Stimulated activated CD4-positive, alpha-beta T cell treated with anti-CD3 and anti-CD28 coated beads, TNF-alpha, amount 100 ng/mL, for 4 hours (primary cell): ENCODE data around the gene AGL.
"Not testable (repeated sequence)": the region's sequence is repeated elsewhere in the genome, so short reads cannot be mapped to it uniquely, and the experiment has no call there.

Experiments
- DNase-seq, 3 experiments: peaks; one replicate each; pipeline ENCODE4 v3.0.0-alpha.2; 2020; ENCODE audit warnings: low read depth in 3 of 3

The AGL gene

DNA sequence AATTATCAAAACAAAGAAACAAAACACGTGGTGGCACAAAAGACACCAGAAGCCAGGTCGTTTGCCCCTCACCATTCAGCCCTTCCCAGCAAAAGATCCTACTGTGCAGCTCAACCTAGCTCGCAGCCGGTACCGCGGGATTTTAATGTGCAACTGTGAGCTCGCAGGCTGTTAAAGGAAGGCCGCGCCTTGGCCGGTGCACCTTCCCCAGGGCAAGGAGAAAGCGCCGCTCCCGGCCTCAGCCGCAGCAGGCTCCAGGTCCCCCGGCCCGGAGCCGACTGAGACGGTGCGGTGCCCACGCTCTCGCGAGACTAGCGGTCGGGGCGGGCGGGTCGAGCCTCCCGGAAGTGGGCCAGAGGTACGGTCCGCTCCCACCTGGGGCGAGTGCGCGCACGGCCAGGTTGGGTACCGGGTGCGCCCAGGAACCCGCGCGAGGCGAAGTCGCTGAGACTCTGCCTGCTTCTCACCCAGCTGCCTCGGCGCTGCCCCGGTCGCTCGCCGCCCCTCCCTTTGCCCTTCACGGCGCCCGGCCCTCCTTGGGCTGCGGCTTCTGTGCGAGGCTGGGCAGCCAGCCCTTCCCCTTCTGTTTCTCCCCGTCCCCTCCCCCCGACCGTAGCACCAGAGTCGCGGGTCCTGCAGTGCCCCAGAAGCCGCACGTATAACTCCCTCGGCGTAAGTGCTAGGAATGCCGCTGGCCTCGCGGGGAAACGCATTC, at the start of gene AGL:
Gene AGL (plus strand): TSS at position 618 of the 715 bp plus-strand sequence. CDS start 682 bp downstream, outside the sequence.
- peak; percentile 74 to 82 (median 80) for DNase-seq

DNA sequence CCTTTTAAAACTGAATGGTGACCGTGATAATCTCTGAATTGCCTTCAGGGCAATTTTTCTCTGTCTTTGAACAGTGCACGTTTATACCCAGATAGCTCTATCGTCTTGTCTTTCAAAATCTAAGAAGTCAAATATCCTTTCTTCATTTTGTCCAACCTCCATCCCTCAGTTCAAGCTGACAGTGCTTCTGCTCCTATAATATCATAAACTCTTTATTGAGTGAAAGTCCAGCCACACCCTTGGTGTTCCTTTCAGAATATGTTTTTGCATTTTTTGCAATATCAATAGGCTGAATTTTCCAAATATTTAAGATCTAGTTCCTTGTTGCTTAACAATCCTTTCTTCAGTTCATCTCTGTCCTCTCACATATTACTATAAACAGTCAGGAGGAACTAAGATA, 48.6 kb upstream of the AGL start:
- DNase-seq: no peak

GRCh38 chr1:99806882-99807281, 43.3 kb upstream of the AGL start:
- DNase-seq: no peak

DNA sequence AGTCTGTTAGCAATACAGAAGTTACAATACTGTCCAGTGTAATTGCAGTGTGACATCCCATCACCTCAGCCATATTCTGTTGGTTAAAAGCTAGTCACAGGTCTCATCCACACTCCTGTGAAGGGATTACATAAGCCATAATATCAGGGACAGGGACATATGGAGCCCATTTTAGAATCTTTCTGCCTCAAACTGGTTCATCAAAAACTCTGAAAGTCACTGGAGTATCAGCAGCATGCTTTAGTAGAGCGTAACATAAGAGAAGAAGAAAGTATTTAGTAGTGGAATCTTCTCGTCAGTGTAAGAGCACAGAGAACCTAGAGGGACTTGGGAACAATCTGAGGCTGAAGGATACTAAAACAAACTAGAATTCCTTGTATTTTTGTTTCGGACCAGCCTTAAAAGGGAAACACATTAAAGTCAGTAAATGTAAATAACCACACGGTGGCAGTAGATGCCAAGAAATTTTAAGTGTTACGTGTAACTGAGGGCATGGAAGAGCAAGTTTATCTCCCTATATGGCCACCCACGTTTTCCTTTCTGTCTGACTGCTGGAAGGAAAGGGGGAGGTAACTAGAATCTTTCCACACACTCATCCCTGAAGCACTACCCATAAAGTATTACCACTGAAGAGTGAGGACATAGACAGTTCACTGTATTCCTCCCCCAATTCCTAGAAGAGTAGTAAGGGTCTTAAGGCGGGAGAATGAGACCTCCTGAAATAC, 41.6 kb upstream of the AGL start:
- no peak for DNase-seq

GRCh38 chr1:99811075-99811474, 39.1 kb upstream of the AGL start:
- DNase-seq: no peak

DNA sequence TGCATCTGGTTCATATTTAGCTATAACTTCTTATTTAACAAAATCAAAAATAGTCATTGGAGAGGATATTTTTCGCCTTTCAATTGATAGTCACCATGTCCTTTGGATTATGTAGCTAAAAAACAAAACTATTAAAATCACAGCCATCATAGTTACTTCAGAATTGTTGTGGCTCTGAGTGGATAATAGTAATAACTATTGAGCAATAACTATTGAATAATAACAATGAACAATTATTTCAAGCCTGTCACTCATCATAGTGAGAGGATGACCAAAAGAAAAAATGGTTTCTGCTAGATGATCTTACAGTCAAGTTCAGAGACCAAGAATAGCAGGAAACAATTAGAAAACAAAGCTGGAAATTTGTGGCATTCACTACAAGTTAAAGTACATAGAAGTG, 38.4 kb upstream of the AGL start:
- no peak for DNase-seq

- no peak for DNase-seq
Observed at GRCh38 chr1:99814373-99814900, 35.7 kb upstream of the AGL start.

GRCh38 chr1:99816656-99817055, 33.5 kb upstream of the AGL start:
- no peak for DNase-seq

DNA sequence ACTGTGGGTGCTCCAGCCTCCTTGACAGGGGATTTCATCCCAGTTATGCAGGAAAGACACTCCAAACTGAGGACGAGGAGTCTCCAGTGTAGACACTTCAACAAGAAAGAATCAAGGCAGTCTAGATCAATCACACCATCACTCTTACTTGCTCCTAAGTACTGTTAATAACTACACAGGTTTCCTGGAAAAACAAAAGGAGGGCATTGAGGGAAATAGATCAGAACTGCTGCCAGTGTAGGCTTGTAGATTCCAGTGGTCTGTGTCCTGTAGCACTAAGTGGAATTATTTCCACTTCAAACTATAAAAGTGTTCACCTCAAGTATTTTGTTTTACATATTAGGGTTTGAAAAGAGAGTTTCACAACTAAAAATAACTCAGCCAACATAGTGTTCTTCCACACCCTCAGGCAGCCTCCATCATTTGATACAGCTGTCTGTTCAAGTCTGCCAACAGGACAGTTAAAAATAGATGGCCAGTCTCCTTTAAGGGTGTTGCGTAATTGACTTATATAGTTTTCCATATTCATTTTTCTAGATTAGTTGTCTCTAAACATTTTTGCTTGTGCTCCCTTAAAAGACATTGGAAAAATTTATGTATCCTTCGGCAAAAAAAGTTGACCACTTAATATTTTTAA, 32.0 kb upstream of the AGL start:
- DNase-seq: no peak

DNA sequence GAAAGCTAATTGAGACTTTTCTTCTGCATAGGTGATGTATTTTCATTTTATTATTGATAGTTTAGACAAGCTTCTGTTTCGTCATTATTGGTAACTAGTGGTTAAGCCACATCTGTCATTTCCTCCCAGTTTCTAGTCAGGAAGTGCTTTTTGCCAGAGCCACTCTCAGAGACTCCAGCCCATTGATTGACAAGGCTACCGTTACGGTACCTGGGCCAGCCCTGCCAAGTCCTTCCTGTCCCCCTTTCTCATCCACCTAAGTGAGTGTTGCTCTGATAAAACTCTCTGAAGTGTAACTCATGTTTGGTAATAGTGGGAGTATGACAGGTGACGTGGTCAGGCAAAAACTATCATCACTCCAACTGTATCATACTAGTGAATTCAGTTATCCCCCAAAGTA, 29.6 kb upstream of the AGL start:
- no peak for DNase-seq

- DNase-seq: no peak
Observed at GRCh38 chr1:99825098-99825497, 25.1 kb upstream of the AGL start.

- no peak for DNase-seq
Observed at GRCh38 chr1:99825702-99826101, 24.5 kb upstream of the AGL start.

DNA sequence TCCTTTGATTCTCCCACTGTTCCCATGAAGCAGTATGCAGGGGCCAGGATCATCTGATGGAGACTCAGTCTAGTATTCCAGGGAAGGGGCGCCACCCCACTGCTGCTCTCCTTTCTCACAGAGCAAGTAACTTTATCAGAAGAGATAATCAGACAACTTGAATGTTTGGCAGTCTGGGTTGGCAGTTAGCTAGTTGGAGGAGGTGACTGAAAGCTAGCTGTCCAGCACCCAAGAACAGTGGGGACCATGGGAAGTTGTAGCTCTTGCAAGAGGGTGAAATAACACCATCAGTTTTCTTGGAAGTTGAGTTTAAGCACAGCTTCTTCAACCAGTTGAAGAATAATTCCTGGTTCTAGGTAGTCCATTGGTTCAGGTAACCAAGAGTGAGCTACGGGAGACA, 22.2 kb upstream of the AGL start:
- no peak for DNase-seq

- DNase-seq: no peak
Observed at GRCh38 chr1:99829269-99829668, 20.9 kb upstream of the AGL start.

DNA sequence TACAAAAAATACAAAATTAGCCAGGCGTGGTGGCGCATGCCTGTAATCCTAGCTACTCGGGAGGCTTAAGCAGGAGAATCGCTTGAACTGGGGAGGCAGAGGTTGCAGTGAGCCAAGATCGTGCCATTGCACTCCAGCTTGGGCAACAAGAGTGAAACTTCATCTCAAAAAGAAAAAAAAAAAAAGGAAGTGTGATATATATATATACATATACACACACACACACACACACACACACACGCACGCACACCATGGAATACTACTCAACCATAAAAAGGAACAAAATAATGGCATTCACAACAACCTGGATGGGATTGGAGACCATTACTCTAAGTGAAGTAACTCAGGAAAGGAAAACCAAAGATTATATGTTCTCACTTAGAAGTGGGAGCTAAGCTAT, 16.2 kb upstream of the AGL start:
- not testable (repeated sequence) for DNase-seq

DNA sequence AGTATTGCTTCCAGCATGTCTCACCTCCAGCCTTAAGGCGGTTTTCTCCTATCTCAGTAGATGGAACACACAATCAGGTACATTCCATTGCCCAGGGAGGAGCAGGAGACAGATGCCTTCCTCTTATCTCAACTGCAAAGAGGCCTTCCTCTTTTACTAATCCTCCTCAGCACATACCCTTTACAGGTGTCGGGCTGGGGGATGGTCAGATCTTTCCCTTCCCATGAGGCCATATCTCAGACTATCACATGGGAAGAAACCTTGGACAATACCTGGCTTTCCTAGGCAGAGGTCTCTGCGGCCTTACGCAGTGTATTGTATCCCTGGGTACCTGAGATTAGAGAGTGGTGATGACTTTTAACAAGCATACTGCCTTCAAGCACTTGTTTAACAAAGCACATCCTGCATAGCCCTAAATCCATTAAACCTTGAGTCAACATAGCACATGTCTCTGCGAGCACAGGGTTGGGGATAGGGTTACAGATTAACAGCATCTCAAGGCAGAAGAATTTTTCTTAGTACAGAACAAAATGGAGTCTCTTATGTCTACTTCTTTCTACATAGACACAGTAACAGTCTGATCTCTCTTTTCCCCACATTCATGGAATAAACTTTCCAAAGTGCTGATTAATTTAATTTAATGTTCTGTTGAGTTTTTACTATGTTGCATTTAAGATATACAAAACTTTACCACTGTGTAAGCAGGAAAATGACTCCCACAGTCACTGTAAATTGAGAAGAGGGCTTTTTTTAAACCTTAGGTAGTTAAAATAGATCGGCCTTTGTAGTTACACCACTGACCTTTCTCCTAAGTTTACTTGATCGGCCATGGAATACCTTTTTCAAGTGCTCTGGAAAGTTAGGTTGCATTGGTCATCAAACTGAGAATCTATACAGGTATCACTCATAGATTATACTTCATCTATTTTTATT, 13.7 kb upstream of the AGL start:
- DNase-seq: not testable (repeated sequence)

GRCh38 chr1:99840353-99840752, 9.8 kb upstream of the AGL start:
- not testable (repeated sequence) for DNase-seq

- no peak for DNase-seq
Observed at GRCh38 chr1:99843760-99844159, 6.4 kb upstream of the AGL start.

DNA sequence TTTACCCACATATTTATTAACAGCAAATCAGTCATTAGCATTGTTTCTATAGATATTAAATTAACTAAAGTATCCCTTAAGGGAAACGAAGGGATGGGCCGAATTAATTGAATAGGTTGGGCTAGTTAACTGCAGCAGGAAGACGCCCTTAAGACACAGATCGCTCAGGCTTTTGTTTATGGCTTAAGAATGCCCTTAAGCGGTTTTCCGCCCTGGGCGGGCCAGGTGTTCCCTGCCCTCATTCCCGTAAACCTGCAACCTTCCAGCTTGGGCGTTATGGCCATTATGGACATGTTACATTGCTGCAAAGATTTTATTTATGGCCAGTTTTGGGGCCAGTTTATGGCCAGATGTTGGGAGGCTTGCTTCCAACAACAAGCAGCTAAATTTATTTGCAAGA, 5.0 kb upstream of the AGL start:
- not testable (repeated sequence) for DNase-seq

GRCh38 chr1:99849413-99849743, 783 bp upstream of the AGL start:
- DNase-seq: no peak

DNA sequence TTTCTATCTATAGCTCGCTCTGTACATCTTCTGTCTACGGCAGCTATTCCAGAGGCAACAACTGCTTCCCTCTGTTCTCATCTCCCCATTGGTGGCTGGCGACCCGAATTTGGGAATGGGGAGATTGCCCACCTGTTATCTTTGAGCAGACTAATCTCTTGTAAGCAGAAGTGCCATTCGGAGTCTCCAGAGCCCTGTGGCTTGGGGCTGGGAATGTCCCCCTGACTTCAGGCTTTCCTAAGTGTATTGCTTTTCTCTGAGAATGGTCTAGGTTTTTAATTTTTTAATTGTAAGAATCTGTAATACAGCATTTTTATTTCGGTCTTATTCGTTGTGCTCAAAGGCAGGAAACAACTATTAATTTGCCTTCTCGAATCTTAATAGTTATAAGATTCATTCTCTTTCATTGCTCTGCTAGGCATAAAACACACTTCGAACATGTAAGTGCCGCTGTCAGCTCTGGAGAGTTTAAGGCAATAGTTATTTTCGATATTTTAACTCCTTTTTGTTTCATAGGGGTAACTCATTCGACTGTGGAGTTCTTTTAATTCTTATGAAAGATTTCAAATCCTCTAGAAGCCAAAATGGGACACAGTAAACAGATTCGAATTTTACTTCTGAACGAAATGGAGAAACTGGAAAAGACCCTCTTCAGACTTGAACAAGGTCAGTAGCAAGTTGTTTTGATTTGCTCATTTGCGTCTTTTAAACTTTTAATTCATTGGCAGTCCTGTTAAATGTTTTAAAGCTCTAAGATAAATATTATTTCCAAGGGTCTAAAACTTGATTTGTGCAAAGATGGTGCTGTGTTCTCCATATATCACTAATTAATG, 514 bp downstream of the AGL start:
- no peak for DNase-seq
